ENCODE measurements around the gene KSR1.

GRCh38 chr17:27631411-27631760 is 175.1 kb downstream of the KSR1 start:
- TF ChIP-seq, protein P1, sequence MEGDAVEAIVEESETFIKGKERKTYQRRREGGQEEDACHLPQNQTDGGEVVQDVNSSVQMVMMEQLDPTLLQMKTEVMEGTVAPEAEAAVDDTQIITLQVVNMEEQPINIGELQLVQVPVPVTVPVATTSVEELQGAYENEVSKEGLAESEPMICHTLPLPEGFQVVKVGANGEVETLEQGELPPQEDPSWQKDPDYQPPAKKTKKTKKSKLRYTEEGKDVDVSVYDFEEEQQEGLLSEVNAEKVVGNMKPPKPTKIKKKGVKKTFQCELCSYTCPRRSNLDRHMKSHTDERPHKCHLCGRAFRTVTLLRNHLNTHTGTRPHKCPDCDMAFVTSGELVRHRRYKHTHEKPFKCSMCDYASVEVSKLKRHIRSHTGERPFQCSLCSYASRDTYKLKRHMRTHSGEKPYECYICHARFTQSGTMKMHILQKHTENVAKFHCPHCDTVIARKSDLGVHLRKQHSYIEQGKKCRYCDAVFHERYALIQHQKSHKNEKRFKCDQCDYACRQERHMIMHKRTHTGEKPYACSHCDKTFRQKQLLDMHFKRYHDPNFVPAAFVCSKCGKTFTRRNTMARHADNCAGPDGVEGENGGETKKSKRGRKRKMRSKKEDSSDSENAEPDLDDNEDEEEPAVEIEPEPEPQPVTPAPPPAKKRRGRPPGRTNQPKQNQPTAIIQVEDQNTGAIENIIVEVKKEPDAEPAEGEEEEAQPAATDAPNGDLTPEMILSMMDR (IDR thresholded peaks at IDR 0.05): no peak
- TF ChIP-seq REST (IDR thresholded peaks at IDR 0.05; ENCODE audit: insufficient read depth in 1 of 2, low read depth in 2 of 2, low read length in 1 of 2): no peak
- no peak for TF ChIP-seq TCF7L2 (IDR thresholded peaks at IDR 0.05; ENCODE audit: low read depth, low read length)
- TF ChIP-seq POLR2AphosphoS5 (IDR thresholded peaks at IDR 0.05; ENCODE audit: low read depth, low read length): no peak

Measured in Panc1 (cell line).